WTC11 (cell line): ENCODE data around the gene TLR5. TPM values are rescaled to one million over a fixed set of nuclear protein-coding genes. Genes with fewer than 3 reads are reported as not detected.

Experiments
- ATAC-seq: fragments of 200-7000 bp; cut with Tn5 transposase; 2 replicates; pipeline ENCODE4 v1.10.0; 2021; ENCODE audit warnings: mild to moderate bottlenecking, moderate library complexity
- CTCF ChIA-PET: fragments of 300-600 bp; sonication (Branson Sonifier 250); formaldehyde crosslinking; loops from one replicate; lab custom pipeline; 2021; ENCODE audit warnings: antibody characterized with exemption; lab: Charles Lee
- POLR2A ChIA-PET: fragments of 350-600 bp; sonication (Branson Sonifier 250); formaldehyde crosslinking; loops from one replicate; lab custom pipeline; 2021; ENCODE audit warnings: antibody characterized with exemption; lab: Charles Lee
- DNase-seq: peaks from one replicate; pipeline ENCODE4 v3.0.0; 2021; ENCODE audit warnings: low spot score
- H3K27ac Mint-ChIP-seq: 2 replicates; pipeline ENCODE4 v1.8.0; 2021; ENCODE audit warnings: mixed read lengths
- H3K27me3 Mint-ChIP-seq: 2 replicates; pipeline ENCODE4 v1.8.0; 2021; ENCODE audit warnings: low read depth, mild to moderate bottlenecking, moderate library complexity, mixed read lengths
- H3K36me3 Mint-ChIP-seq: 2 replicates; pipeline ENCODE4 v1.8.0; 2021; ENCODE audit warnings: mixed read lengths
- H3K4me1 Mint-ChIP-seq: 2 replicates; pipeline ENCODE4 v1.8.0; 2022; ENCODE audit warnings: mixed read lengths
- H3K4me3 Mint-ChIP-seq: 2 replicates; pipeline ENCODE4 v1.8.0; 2021; ENCODE audit warnings: mild to moderate bottlenecking, moderate library complexity, mixed read lengths
- H3K9me3 Mint-ChIP-seq: 2 replicates; pipeline ENCODE4 v1.8.0; 2021; ENCODE audit warnings: mixed read lengths
- ESRRA ChIP-seq: sonication (generic); formaldehyde crosslinking; IDR thresholded peaks from 2 replicates; pipeline ENCODE4 v1.8.1; 2022; ENCODE audit warnings: mild to moderate bottlenecking, missing genetic modification reagents, borderline replicate concordance
- GABPB1 ChIP-seq: sonication (generic); formaldehyde crosslinking; IDR thresholded peaks from 2 replicates; pipeline ENCODE4 v1.8.1; 2023; ENCODE audit warnings: mild to moderate bottlenecking, missing genetic modification reagents
- MXD4 ChIP-seq: fragments of 250-450 bp; sonication (Bioruptor Pico); IDR thresholded peaks from 2 replicates; pipeline ENCODE4 v1.8.0; 2021; ENCODE audit warnings: mild to moderate bottlenecking, moderate library complexity, borderline replicate concordance
- OVOL2 ChIP-seq: fragments of 250-450 bp; sonication (Bioruptor Pico); IDR thresholded peaks from 2 replicates; pipeline ENCODE4 v1.9.0; 2021; ENCODE audit warnings: mild to moderate bottlenecking, borderline replicate concordance
- SP1 ChIP-seq: sonication (generic); formaldehyde crosslinking; conservative IDR thresholded peaks from 2 replicates; pipeline ENCODE4 v1.8.1; 2022; ENCODE audit warnings: missing genetic modification reagents
- TP53 ChIP-seq: sonication (generic); formaldehyde crosslinking; IDR thresholded peaks from 2 replicates; pipeline ENCODE4 v1.8.1; 2023; ENCODE audit warnings: mild to moderate bottlenecking, missing genetic modification reagents
- ZNF121 ChIP-seq: sonication (generic); formaldehyde crosslinking; IDR thresholded peaks from 2 replicates; pipeline ENCODE4 v1.8.0; 2023; ENCODE audit warnings: missing genetic modification reagents
- ZNF423 ChIP-seq: fragments of 250-450 bp; sonication (Bioruptor Pico); IDR thresholded peaks from 2 replicates; pipeline ENCODE4 v2.1.2; 2022; ENCODE audit warnings: mild to moderate bottlenecking, moderate library complexity
- total RNA-seq: library from RNA; stranded (reverse); gene quantifications from 3 replicates; pipeline ENCODE4 v1.2.3, GENCODE V29; 2021
- TF ChIP-seq, protein P1 (sequence below): sonication (generic); formaldehyde crosslinking; IDR thresholded peaks from 2 replicates; pipeline ENCODE4 v1.8.0; 2022; ENCODE audit warnings: mild to moderate bottlenecking, missing genetic modification reagents
- TF ChIP-seq, protein P2 (sequence below): sonication (generic); formaldehyde crosslinking; IDR thresholded peaks from 2 replicates; pipeline ENCODE4 v1.8.1; 2022; ENCODE audit warnings: mild to moderate bottlenecking, moderate library complexity, missing genetic modification reagents
- TF ChIP-seq, protein P3 (sequence below): sonication (generic); formaldehyde crosslinking; IDR thresholded peaks from 2 replicates; pipeline ENCODE4 v1.8.1; 2023; ENCODE audit warnings: mild to moderate bottlenecking, missing genetic modification reagents
- TF ChIP-seq, protein P4 (sequence below): sonication (generic); formaldehyde crosslinking; IDR thresholded peaks from 2 replicates; pipeline ENCODE4 v1.8.1; 2023; ENCODE audit warnings: mild to moderate bottlenecking, missing genetic modification reagents, moderate library complexity
- TF ChIP-seq, protein P5 (sequence below): sonication (generic); formaldehyde crosslinking; IDR thresholded peaks from 2 replicates; pipeline ENCODE4 v1.8.1; 2023; ENCODE audit warnings: mild to moderate bottlenecking, missing genetic modification reagents
- TF ChIP-seq, protein P6 (sequence below): sonication (generic); formaldehyde crosslinking; IDR thresholded peaks from 2 replicates; pipeline ENCODE4 v1.8.0; 2023; ENCODE audit warnings: missing genetic modification reagents, mild to moderate bottlenecking, borderline replicate concordance
- TF ChIP-seq, protein P7 (sequence below): fragments of 250-450 bp; sonication (Bioruptor Pico); IDR thresholded peaks from 2 replicates; pipeline ENCODE4 v1.8.0; 2021; ENCODE audit warnings: mild to moderate bottlenecking
- TF ChIP-seq, protein P8 (sequence below): fragments of 250-450 bp; sonication (Bioruptor Pico); IDR thresholded peaks from 2 replicates; pipeline ENCODE4 v1.9.0; 2021; ENCODE audit warnings: mild to moderate bottlenecking
- TF ChIP-seq, protein P9 (sequence below): fragments of 250-450 bp; sonication (Bioruptor Pico); IDR thresholded peaks from 2 replicates; pipeline ENCODE4 v1.9.0; 2021; ENCODE audit warnings: mild to moderate bottlenecking

TLR5 gene
- total RNA-seq, 1 experiment from 2014 or later = 0.46 TPM

DNA sequence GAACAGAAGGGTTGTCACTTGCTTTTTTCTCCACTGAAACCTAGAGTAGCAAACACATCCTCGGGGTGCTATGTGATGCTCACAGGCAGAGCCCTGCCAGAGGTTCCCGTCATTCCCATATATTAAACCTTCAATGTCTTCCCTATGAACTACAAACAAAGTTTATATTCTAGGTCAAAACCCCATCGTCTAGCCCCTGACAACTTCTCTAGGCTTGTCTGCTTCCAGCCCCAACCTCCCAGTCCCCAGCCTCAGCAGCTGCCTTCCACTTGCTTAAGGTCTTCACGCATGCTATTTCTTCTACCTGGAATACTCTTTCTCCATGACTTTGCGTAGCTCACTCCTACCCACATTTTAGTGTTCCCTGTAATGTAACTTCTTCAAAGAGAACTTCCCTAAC is 1.9 kb upstream of the TLR5 start:
- H3K27me3 Mint-ChIP-seq = peaks cover 48% of the 10 kb centered on the region
- ChIA-PET CTCF (interaction anchor here (1.1 to 3.8 kb wide), 2 partner anchors 11 to 220 kb away, joined by 3 to 47 read pairs; no protein-coding TSS in a partner anchor), POLR2A (no interaction called here)
- TF ChIP-seq SP1 (CRISPR knock-in tag) (no peak), GABPB1 (CRISPR knock-in tag) (no peak), MXD4 (CRISPR knock-in tag) (no peak), TP53 (CRISPR knock-in tag) (no peak), OVOL2 (CRISPR knock-in tag) (no peak), ESRRA (CRISPR knock-in tag) (no peak), ZNF423 (CRISPR knock-in tag) (no peak), ZNF121 (no peak)
- TF ChIP-seq, protein P1, sequence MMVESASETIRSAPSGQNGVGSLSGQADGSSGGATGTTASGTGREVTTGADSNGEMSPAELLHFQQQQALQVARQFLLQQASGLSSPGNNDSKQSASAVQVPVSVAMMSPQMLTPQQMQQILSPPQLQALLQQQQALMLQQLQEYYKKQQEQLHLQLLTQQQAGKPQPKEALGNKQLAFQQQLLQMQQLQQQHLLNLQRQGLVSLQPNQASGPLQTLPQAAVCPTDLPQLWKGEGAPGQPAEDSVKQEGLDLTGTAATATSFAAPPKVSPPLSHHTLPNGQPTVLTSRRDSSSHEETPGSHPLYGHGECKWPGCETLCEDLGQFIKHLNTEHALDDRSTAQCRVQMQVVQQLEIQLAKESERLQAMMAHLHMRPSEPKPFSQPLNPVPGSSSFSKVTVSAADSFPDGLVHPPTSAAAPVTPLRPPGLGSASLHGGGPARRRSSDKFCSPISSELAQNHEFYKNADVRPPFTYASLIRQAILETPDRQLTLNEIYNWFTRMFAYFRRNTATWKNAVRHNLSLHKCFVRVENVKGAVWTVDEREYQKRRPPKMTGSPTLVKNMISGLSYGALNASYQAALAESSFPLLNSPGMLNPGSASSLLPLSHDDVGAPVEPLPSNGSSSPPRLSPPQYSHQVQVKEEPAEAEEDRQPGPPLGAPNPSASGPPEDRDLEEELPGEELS (CRISPR knock-in tag) = no peak
- TF ChIP-seq, protein P2, sequence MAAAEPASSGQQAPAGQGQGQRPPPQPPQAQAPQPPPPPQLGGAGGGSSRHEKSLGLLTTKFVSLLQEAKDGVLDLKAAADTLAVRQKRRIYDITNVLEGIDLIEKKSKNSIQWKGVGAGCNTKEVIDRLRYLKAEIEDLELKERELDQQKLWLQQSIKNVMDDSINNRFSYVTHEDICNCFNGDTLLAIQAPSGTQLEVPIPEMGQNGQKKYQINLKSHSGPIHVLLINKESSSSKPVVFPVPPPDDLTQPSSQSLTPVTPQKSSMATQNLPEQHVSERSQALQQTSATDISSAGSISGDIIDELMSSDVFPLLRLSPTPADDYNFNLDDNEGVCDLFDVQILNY (CRISPR knock-in tag) = no peak
- TF ChIP-seq, protein P3, sequence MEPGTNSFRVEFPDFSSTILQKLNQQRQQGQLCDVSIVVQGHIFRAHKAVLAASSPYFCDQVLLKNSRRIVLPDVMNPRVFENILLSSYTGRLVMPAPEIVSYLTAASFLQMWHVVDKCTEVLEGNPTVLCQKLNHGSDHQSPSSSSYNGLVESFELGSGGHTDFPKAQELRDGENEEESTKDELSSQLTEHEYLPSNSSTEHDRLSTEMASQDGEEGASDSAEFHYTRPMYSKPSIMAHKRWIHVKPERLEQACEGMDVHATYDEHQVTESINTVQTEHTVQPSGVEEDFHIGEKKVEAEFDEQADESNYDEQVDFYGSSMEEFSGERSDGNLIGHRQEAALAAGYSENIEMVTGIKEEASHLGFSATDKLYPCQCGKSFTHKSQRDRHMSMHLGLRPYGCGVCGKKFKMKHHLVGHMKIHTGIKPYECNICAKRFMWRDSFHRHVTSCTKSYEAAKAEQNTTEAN (CRISPR knock-in tag) = no peak
- TF ChIP-seq, protein P4, sequence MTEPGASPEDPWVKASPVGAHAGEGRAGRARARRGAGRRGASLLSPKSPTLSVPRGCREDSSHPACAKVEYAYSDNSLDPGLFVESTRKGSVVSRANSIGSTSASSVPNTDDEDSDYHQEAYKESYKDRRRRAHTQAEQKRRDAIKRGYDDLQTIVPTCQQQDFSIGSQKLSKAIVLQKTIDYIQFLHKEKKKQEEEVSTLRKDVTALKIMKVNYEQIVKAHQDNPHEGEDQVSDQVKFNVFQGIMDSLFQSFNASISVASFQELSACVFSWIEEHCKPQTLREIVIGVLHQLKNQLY (CRISPR knock-in tag) = no peak
- TF ChIP-seq, protein P5, sequence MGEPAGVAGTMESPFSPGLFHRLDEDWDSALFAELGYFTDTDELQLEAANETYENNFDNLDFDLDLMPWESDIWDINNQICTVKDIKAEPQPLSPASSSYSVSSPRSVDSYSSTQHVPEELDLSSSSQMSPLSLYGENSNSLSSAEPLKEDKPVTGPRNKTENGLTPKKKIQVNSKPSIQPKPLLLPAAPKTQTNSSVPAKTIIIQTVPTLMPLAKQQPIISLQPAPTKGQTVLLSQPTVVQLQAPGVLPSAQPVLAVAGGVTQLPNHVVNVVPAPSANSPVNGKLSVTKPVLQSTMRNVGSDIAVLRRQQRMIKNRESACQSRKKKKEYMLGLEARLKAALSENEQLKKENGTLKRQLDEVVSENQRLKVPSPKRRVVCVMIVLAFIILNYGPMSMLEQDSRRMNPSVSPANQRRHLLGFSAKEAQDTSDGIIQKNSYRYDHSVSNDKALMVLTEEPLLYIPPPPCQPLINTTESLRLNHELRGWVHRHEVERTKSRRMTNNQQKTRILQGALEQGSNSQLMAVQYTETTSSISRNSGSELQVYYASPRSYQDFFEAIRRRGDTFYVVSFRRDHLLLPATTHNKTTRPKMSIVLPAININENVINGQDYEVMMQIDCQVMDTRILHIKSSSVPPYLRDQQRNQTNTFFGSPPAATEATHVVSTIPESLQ (CRISPR knock-in tag) = no peak
- TF ChIP-seq, protein P6, sequence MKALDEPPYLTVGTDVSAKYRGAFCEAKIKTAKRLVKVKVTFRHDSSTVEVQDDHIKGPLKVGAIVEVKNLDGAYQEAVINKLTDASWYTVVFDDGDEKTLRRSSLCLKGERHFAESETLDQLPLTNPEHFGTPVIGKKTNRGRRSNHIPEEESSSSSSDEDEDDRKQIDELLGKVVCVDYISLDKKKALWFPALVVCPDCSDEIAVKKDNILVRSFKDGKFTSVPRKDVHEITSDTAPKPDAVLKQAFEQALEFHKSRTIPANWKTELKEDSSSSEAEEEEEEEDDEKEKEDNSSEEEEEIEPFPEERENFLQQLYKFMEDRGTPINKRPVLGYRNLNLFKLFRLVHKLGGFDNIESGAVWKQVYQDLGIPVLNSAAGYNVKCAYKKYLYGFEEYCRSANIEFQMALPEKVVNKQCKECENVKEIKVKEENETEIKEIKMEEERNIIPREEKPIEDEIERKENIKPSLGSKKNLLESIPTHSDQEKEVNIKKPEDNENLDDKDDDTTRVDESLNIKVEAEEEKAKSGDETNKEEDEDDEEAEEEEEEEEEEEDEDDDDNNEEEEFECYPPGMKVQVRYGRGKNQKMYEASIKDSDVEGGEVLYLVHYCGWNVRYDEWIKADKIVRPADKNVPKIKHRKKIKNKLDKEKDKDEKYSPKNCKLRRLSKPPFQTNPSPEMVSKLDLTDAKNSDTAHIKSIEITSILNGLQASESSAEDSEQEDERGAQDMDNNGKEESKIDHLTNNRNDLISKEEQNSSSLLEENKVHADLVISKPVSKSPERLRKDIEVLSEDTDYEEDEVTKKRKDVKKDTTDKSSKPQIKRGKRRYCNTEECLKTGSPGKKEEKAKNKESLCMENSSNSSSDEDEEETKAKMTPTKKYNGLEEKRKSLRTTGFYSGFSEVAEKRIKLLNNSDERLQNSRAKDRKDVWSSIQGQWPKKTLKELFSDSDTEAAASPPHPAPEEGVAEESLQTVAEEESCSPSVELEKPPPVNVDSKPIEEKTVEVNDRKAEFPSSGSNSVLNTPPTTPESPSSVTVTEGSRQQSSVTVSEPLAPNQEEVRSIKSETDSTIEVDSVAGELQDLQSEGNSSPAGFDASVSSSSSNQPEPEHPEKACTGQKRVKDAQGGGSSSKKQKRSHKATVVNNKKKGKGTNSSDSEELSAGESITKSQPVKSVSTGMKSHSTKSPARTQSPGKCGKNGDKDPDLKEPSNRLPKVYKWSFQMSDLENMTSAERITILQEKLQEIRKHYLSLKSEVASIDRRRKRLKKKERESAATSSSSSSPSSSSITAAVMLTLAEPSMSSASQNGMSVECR (CRISPR knock-in tag) = no peak
- TF ChIP-seq, protein P7, sequence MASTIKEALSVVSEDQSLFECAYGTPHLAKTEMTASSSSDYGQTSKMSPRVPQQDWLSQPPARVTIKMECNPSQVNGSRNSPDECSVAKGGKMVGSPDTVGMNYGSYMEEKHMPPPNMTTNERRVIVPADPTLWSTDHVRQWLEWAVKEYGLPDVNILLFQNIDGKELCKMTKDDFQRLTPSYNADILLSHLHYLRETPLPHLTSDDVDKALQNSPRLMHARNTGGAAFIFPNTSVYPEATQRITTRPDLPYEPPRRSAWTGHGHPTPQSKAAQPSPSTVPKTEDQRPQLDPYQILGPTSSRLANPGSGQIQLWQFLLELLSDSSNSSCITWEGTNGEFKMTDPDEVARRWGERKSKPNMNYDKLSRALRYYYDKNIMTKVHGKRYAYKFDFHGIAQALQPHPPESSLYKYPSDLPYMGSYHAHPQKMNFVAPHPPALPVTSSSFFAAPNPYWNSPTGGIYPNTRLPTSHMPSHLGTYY (CRISPR knock-in tag) = no peak
- TF ChIP-seq, protein P8, sequence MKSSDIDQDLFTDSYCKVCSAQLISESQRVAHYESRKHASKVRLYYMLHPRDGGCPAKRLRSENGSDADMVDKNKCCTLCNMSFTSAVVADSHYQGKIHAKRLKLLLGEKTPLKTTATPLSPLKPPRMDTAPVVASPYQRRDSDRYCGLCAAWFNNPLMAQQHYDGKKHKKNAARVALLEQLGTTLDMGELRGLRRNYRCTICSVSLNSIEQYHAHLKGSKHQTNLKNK (CRISPR knock-in tag) = no peak
- TF ChIP-seq, protein P9, sequence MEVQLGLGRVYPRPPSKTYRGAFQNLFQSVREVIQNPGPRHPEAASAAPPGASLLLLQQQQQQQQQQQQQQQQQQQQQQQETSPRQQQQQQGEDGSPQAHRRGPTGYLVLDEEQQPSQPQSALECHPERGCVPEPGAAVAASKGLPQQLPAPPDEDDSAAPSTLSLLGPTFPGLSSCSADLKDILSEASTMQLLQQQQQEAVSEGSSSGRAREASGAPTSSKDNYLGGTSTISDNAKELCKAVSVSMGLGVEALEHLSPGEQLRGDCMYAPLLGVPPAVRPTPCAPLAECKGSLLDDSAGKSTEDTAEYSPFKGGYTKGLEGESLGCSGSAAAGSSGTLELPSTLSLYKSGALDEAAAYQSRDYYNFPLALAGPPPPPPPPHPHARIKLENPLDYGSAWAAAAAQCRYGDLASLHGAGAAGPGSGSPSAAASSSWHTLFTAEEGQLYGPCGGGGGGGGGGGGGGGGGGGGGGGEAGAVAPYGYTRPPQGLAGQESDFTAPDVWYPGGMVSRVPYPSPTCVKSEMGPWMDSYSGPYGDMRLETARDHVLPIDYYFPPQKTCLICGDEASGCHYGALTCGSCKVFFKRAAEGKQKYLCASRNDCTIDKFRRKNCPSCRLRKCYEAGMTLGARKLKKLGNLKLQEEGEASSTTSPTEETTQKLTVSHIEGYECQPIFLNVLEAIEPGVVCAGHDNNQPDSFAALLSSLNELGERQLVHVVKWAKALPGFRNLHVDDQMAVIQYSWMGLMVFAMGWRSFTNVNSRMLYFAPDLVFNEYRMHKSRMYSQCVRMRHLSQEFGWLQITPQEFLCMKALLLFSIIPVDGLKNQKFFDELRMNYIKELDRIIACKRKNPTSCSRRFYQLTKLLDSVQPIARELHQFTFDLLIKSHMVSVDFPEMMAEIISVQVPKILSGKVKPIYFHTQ = no peak
- DNase-seq = no peak
- ATAC-seq = no peak
- no peak overlapping the region for H3K4me3 Mint-ChIP-seq
- peaks cover 20% of the 10 kb centered on the region for H3K4me1 Mint-ChIP-seq
- H3K9me3 Mint-ChIP-seq = peaks cover 16% of the 10 kb centered on the region
- H3K27ac Mint-ChIP-seq = no peak overlapping the region
- H3K36me3 Mint-ChIP-seq = no peaks in the 10 kb centered on the region
